H1 (cell line): ENCODE results near the gene ALDH1L2. TPM values are rescaled to one million over a fixed set of nuclear protein-coding genes. Genes with fewer than 3 reads are reported as not detected.

Source experiments
- GTF2F1 ChIP-seq: IDR thresholded peaks from 2 replicates; pipeline ENCODE4 v1.6.1; 2012; ENCODE audit warnings: low read depth, low read length, improper control_type of control experiment, borderline replicate concordance
- KDM4A ChIP-seq: IDR thresholded peaks from one replicate; pipeline ENCODE4 v1.7.1; 2012; ENCODE audit warnings: low read depth, mild to moderate bottlenecking, moderate library complexity, low read length, inconsistent platforms; ENCODE audit not compliant: severe bottlenecking
- KDM5A ChIP-seq: fragments of 200-600 bp; IDR thresholded peaks from 2 replicates; pipeline ENCODE4 v1.7.1; 2012; ENCODE audit warnings: mild to moderate bottlenecking, low read length, inconsistent platforms, mixed read lengths
- POLR2A ChIP-seq, 2 experiments: IDR thresholded peaks; 1 replicate in 1 of 2; 2 replicates in 1 of 2; pipeline ENCODE4 v1.6.1; 2011; ENCODE audit warnings: low read depth in 2 of 2, low read length in 2 of 2, mild to moderate bottlenecking in 2 of 2; ENCODE audit errors: control extremely low read depth in 1 of 2
- RXRA ChIP-seq: IDR thresholded peaks from 2 replicates; pipeline ENCODE4 v1.6.1; 2011; ENCODE audit warnings: low read depth, mild to moderate bottlenecking, low read length, moderate library complexity; ENCODE audit not compliant: insufficient read depth
- polyA plus RNA-seq, 7 experiments: library from polyadenylated mRNA; depleted of rRNA in 3 of 7; stranded (reverse) in 5 of 7; unstranded in 2 of 7; fragments of >200 nt in 5 of 7; fragments of 200-250 nt in 2 of 7; gene quantifications; 1 replicate in 5 of 7; 2 replicates in 1 of 7; 4 replicates in 1 of 7; pipeline versions ENCODE4 v1.2.1 to v1.2.3, GENCODE V29; 2011 to 2013; ENCODE audit warnings: missing spikeins in 2 of 7, mixed read lengths in 2 of 7
- total RNA-seq: library from RNA; stranded (reverse); fragmentation: NEBNext Ultra II Directional; extraction: Animal tissue kit (Norgen Biotek cat#: 25700); gene quantifications from 2 replicates; pipeline ENCODE4 v1.2.1, GENCODE V29; 2021
- TF ChIP-seq, protein P1 (sequence below): IDR thresholded peaks from 2 replicates; pipeline ENCODE4 v1.6.1; 2011; ENCODE audit warnings: low read depth, mild to moderate bottlenecking, low read length; ENCODE audit not compliant: insufficient read depth

Gene ALDH1L2
- total and polyA plus RNA-seq, 2 of the 8 experiments (the other 6 are each of a cell fraction or from before 2014, with no cell fraction given), result 3.7 to 7.2 TPM

DNA sequence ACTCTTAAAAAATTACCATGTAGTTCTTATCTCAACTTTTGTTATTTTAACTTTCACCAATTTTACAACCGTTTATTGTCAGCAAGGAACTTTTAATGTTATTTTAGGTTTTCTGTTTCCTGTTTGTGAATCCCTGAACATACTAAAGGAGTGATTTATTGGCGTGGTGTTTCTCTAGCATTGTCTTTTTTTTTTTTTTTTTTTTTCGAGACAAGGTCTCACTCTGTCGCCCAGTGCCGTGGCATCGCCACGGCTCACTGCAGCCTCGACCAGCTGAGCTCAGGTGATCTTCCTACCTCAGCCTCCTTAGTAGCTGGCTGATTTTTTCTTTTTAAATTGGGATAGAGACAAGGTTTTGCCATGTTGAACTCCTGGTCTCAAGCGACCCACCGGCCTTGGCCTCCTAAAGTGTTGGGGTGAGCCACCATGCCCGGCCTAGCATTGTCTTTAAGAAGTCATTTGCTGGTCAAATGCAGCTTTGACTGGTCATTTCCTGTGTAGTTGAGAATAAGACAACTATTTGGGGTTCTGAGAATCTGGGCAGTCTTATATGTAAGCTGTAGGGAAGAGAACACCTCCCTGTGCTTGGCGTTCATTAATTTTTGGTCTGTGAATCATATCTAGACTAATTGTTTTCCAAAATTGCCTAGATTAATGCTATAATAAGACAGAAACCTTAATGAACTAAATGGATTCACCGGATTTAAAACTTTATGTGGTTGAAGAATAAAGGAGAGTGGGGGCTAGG lies 25.4 kb upstream of the ALDH1L2 start (continued):
- TF ChIP-seq, protein P1, sequence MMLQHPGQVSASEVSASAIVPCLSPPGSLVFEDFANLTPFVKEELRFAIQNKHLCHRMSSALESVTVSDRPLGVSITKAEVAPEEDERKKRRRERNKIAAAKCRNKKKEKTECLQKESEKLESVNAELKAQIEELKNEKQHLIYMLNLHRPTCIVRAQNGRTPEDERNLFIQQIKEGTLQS, result no peak
- TF ChIP-seq GTF2F1, result no peak
- no peak for TF ChIP-seq POLR2A (IDR thresholded peaks at IDR 0.05; ENCODE audit: control extremely low read depth in 1 of 2, low read depth in 2 of 2, low read length in 2 of 2)
- no peak for TF ChIP-seq RXRA
- no peak for TF ChIP-seq KDM4A
- no peak for TF ChIP-seq KDM5A
- TF ChIP-seq, all 59 proteins: peak for 0
